Mesendoderm (in vitro differentiated cells): ENCODE data around the gene THOP1.

Source experiments
- DNase-seq: peaks from one replicate; pipeline ENCODE4 v3.0.0; 2013
- H2AK5ac ChIP-seq: 2 replicates; pipeline ENCODE4 v1.6.1; 2013; ENCODE audit warnings: low read length, inconsistent platforms
- H2BK120ac ChIP-seq: 2 replicates; pipeline ENCODE4 v1.6.1; 2013; ENCODE audit warnings: low read depth, mild to moderate bottlenecking, low read length, moderate library complexity, mixed read lengths
- H2BK15ac ChIP-seq: replicated peaks from 2 replicates; pipeline ENCODE4 v1.6.1; 2013; ENCODE audit warnings: low read depth, mild to moderate bottlenecking, moderate library complexity
- H2BK5ac ChIP-seq: 2 replicates; pipeline ENCODE4 v1.6.1; 2013; ENCODE audit warnings: low read length, inconsistent platforms
- H3K18ac ChIP-seq: 2 replicates; pipeline ENCODE4 v1.6.1; 2013; ENCODE audit warnings: mild to moderate bottlenecking, low read length, mixed read lengths
- H3K23ac ChIP-seq: one replicate; pipeline ENCODE4 v1.6.1; 2013; ENCODE audit warnings: low read length
- H3K27ac ChIP-seq: 2 replicates; pipeline ENCODE4 v1.5.1; 2013; ENCODE audit warnings: low read depth, mild to moderate bottlenecking, inconsistent platforms, low read length, moderate library complexity
- H3K27me3 ChIP-seq: 2 replicates; pipeline ENCODE4 v1.6.1; 2013; ENCODE audit warnings: low read length, control low read depth, mild to moderate bottlenecking, inconsistent platforms; ENCODE audit not compliant: insufficient read depth, poor library complexity
- H3K36me3 ChIP-seq: 2 replicates; pipeline ENCODE4 v1.6.1; 2013; ENCODE audit warnings: low read length, inconsistent platforms; ENCODE audit not compliant: control insufficient read depth, insufficient read depth
- H3K4ac ChIP-seq: one replicate; pipeline ENCODE4 v1.6.1; 2013; ENCODE audit warnings: low read depth, mild to moderate bottlenecking, low read length, moderate library complexity
- H3K4me1 ChIP-seq: 2 replicates; pipeline ENCODE4 v1.6.1; 2013; ENCODE audit warnings: low read depth, low read length, inconsistent platforms; ENCODE audit not compliant: control insufficient read depth
- H3K4me2 ChIP-seq: 2 replicates; pipeline ENCODE4 v1.6.1; 2013; ENCODE audit warnings: low read length
- H3K4me3 ChIP-seq: 2 replicates; pipeline ENCODE4 v1.5.1; 2013; ENCODE audit warnings: mild to moderate bottlenecking, low read length
- H3K56ac ChIP-seq: one replicate; pipeline ENCODE4 v1.6.1; 2013; ENCODE audit warnings: low read length
- H3K79me1 ChIP-seq: 2 replicates; pipeline ENCODE4 v1.6.1; 2013; ENCODE audit warnings: low read length, inconsistent platforms
- H3K79me2 ChIP-seq: 2 replicates; pipeline ENCODE4 v1.6.1; 2013; ENCODE audit warnings: mild to moderate bottlenecking, low read length; ENCODE audit not compliant: control insufficient read depth, insufficient read depth
- H3K9ac ChIP-seq: 2 replicates; pipeline ENCODE4 v1.6.1; 2013; ENCODE audit warnings: low read length, inconsistent platforms
- H4K5ac ChIP-seq: one replicate; pipeline ENCODE4 v1.6.1; 2013; ENCODE audit warnings: low read length
- H4K8ac ChIP-seq: one replicate; pipeline ENCODE4 v1.6.1; 2013; ENCODE audit warnings: low read depth, mild to moderate bottlenecking, control low read depth, low read length, moderate library complexity
- WGBS: extraction: QIAGEN DNeasy Blood & Tissue Kit; methylation state at CpG from one replicate; pipeline ENCODE4 v1.1.7; 2013; ENCODE audit warnings: low lambda C conversion rate, missing lambda C conversion rate; ENCODE audit not compliant: insufficient coverage; ENCODE audit errors: extremely low coverage; 5-methylcytosine and 5-hydroxymethylcytosine counted together

The THOP1 gene

DNA sequence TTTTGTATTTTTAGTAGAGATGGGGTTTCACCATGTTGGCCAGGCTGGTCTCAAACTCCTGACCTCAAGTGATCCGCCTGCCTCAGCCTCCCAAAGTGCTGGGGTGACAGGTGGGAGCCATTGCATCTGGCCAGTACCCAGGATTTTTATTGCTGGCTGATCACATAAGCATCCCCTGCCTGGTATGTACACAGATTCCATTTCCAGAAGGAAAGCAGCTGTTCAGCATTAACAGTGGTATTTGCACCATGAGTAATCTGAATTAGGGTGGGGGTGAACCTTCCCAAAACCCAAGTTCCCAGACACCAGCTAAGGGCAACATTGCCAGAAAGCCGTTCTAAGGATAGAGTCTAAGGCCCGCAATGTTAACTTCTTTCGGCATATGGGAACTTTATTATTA is 63.3 kb downstream of the THOP1 start:
- no peak overlapping the region for H3K56ac ChIP-seq
- no peak overlapping the region for H2AK5ac ChIP-seq
- no peak overlapping the region for H2BK120ac ChIP-seq
- no peak overlapping the region for H4K8ac ChIP-seq
- H3K9ac ChIP-seq: no peak overlapping the region
- H3K23ac ChIP-seq: no peak overlapping the region
- no peak overlapping the region for H4K5ac ChIP-seq
- H3K79me2 ChIP-seq: no peaks in the 10 kb centered on the region
- H3K4me2 ChIP-seq: no peak overlapping the region
- no peak overlapping the region for H3K4ac ChIP-seq
- no CpG with 5 or more reads among the region's 4 CpGs for WGBS
- no peak overlapping the region for H3K4me3 ChIP-seq
- H3K79me1 ChIP-seq: no peaks in the 10 kb centered on the region
- no peak for DNase-seq
- H3K18ac ChIP-seq: no peak overlapping the region
- H3K27me3 ChIP-seq: no peaks in the 10 kb centered on the region
- H3K4me1 ChIP-seq: no peaks in the 10 kb centered on the region
- H2BK15ac ChIP-seq: no peak overlapping the region
- H3K36me3 ChIP-seq: peaks cover 3% of the 10 kb centered on the region
- H2BK5ac ChIP-seq: no peak overlapping the region
- H3K27ac ChIP-seq: no peak overlapping the region

DNA sequence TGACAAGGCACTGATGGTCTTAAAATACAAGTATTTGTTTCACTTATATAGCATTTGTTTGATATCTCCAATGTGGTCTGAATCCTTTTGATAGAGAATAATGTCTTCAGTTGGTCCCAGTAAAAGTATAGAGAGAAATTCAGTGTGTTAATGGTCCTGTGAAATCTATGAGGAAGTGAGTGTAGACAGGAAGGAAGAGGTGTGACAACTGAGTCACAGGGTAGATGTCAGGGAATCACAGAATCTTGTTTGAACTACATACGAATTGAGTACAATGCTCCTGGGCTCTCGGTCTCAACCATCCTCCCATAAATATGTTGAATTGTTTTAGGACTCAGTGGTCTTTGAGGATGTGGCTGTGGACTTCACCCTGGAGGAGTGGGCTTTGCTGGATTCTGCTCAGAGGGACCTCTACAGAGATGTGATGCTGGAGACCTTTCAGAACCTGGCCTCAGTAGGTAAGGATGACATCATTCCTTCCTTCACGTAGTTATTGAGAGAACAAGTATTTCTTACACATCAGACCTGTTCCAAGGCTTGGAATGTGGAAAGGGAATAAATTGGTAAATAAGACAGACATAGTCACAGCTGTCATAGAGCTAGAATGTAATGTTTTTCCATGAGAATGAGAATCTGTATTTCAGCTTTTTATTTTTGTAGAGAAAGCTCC is 65.1 kb downstream of the THOP1 start:
- DNase-seq: no peak
- Histone ChIP-seq H3K4ac (no peak overlapping the region), H3K79me1 (no peaks in the 10 kb centered on the region), H2AK5ac (no peak overlapping the region), H2BK5ac (no peak overlapping the region), H3K4me3 (no peak overlapping the region), H3K4me2 (no peak overlapping the region), H3K79me2 (no peaks in the 10 kb centered on the region), H2BK15ac (no peak overlapping the region), H3K9ac (no peak overlapping the region), H3K27ac (no peak overlapping the region), H3K36me3 (peaks cover 3% of the 10 kb centered on the region), H2BK120ac (no peak overlapping the region), H4K8ac (no peak overlapping the region), H3K18ac (no peak overlapping the region), H4K5ac (no peak overlapping the region), H3K23ac (no peak overlapping the region), H3K4me1 (no peaks in the 10 kb centered on the region), H3K56ac (no peak overlapping the region), H3K27me3 (no peaks in the 10 kb centered on the region)
- no CpG with 5 or more reads among the region's 3 CpGs for WGBS

DNA sequence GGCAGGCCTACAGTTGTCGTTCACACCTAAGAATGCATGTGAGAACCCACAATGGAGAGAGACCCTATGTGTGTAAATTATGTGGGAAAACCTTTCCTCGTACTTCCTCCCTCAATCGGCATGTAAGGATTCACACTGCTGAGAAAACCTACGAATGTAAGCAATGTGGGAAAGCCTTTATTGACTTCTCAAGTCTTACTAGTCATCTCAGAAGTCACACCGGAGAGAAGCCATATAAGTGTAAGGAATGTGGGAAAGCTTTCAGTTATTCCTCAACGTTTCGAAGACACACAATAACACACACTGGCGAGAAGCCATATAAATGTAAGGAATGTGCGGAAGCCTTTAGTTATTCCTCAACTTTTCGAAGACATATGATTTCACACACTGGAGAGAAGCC is 67.3 kb downstream of the THOP1 start:
- Histone ChIP-seq H3K79me1 (no peaks in the 10 kb centered on the region), H3K27ac (no peak overlapping the region), H3K4ac (no peak overlapping the region), H3K23ac (no peak overlapping the region), H2BK5ac (no peak overlapping the region), H2BK15ac (no peak overlapping the region), H4K5ac (no peak overlapping the region), H3K4me1 (no peaks in the 10 kb centered on the region), H2AK5ac (no peak overlapping the region), H3K79me2 (no peaks in the 10 kb centered on the region), H3K18ac (no peak overlapping the region), H3K4me2 (no peak overlapping the region), H4K8ac (no peak overlapping the region), H3K36me3 (peaks cover 3% of the 10 kb centered on the region), H3K9ac (no peak overlapping the region), H3K4me3 (peak overlapping the region; percentile 21), H2BK120ac (no peak overlapping the region), H3K56ac (no peak overlapping the region), H3K27me3 (no peaks in the 10 kb centered on the region)
- no CpG with 5 or more reads among the region's 10 CpGs for WGBS
- DNase-seq: peak; percentile 35

DNA sequence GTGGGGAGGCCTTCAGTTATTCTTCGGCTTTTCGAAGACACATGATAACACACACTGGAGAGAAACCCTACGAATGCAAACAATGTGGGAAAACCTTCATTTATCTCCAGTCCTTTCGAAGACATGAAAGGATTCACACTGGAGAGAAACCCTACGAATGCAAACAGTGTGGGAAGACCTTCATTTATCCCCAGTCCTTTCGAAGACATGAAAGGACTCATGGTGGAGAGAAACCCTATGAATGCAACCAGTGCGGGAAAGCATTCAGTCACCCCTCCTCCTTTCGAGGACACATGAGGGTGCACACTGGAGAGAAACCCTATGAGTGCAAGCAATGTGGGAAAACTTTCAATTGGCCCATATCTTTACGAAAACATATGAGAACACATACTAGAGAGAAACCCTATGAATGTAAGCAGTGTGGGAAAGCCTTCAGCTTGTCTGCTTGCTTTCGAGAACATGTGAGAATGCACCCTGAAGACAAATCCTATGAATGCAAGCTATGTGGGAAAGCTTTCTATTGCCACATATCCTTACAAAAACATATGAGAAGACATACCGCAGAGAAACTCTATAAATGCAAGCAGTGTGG is 67.8 kb downstream of the THOP1 start:
- no peaks in the 10 kb centered on the region for H3K79me2 ChIP-seq
- H3K4me2 ChIP-seq: no peak overlapping the region
- no peak overlapping the region for H2AK5ac ChIP-seq
- H3K79me1 ChIP-seq: no peaks in the 10 kb centered on the region
- no peaks in the 10 kb centered on the region for H3K4me1 ChIP-seq
- H3K36me3 ChIP-seq: peaks cover 3% of the 10 kb centered on the region
- H3K56ac ChIP-seq: no peak overlapping the region
- H3K9ac ChIP-seq: no peak overlapping the region
- H4K5ac ChIP-seq: no peak overlapping the region
- no peak overlapping the region for H2BK5ac ChIP-seq
- no peak overlapping the region for H3K18ac ChIP-seq
- no CpG with 5 or more reads among the region's 11 CpGs for WGBS
- no peak overlapping the region for H3K4ac ChIP-seq
- DNase-seq: peak; percentile 18
- H3K23ac ChIP-seq: no peak overlapping the region
- H2BK15ac ChIP-seq: no peak overlapping the region
- H3K4me3 ChIP-seq: peak overlapping the region; percentile 26
- no peak overlapping the region for H4K8ac ChIP-seq
- H3K27ac ChIP-seq: no peak overlapping the region
- H3K27me3 ChIP-seq: no peaks in the 10 kb centered on the region
- no peak overlapping the region for H2BK120ac ChIP-seq

DNA sequence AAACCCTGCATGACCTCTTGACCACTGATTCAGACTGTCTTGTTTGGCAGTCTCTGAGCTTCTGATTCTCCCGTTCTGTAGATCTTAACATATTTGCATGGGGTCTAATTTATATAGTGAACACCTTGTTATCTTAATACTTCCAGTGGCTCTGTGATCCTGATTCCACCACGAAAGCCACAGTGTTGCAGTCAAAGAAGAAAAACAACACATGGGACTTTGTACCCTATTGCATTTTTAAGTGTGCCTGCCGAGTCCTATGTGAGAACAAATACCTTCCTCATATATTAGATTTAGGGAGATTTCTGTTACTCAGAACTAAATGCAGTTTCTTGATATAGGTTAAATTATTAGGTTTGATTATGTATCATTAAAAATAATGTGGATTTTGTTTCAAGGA is 69.5 kb downstream of the THOP1 start:
- no CpG with 5 or more reads among the region's 3 CpGs for WGBS
- Histone ChIP-seq H3K27ac (no peak overlapping the region), H2BK120ac (no peak overlapping the region), H3K79me1 (no peaks in the 10 kb centered on the region), H3K9ac (no peak overlapping the region), H2AK5ac (no peak overlapping the region), H3K4ac (no peak overlapping the region), H3K18ac (no peak overlapping the region), H3K27me3 (no peaks in the 10 kb centered on the region), H3K36me3 (peaks cover 3% of the 10 kb centered on the region), H2BK5ac (no peak overlapping the region), H2BK15ac (no peak overlapping the region), H3K4me3 (no peak overlapping the region), H4K8ac (no peak overlapping the region), H3K4me2 (no peak overlapping the region), H3K79me2 (no peaks in the 10 kb centered on the region), H3K4me1 (no peaks in the 10 kb centered on the region), H3K23ac (no peak overlapping the region), H3K56ac (no peak overlapping the region), H4K5ac (no peak overlapping the region)
- DNase-seq: no peak
